Testis (tissue), 3 donors: ENCODE measurements around the gene RTL10. TPM values are rescaled to one million over a fixed set of nuclear protein-coding genes. Genes with fewer than 3 reads are reported as not detected.

ENCODE experiments used
- DNase-seq: peaks from one replicate; pipeline ENCODE4 v3.0.0-alpha.2; 2019
- H3K27ac ChIP-seq, 2 donors: fragments of 200-600 bp; sonication (generic); one replicate each; pipeline ENCODE4 v1.5.1; 2019
- H3K27me3 ChIP-seq: fragments of 200-600 bp; sonication (generic); one replicate; pipeline ENCODE4 v1.5.1; 2019
- H3K36me3 ChIP-seq: fragments of 200-600 bp; sonication (generic); one replicate; pipeline ENCODE4 v1.5.1; 2017; ENCODE audit warnings: low read depth; ENCODE audit errors: missing control alignments
- H3K4me1 ChIP-seq: fragments of 200-600 bp; sonication (generic); one replicate; pipeline ENCODE4 v1.5.1; 2019
- H3K4me3 ChIP-seq, 2 donors: fragments of 200-600 bp; sonication (generic); one replicate each; pipeline ENCODE4 v1.5.1; 2017 to 2019
- H3K9me3 ChIP-seq: fragments of 200-600 bp; sonication (generic); one replicate; pipeline ENCODE4 v1.5.1; 2017
- CTCF ChIP-seq, 3 experiments: fragments of 450-650 bp in 2 of 3; fragments of 200-600 bp in 1 of 3; sonication (generic) in 1 of 3; IDR thresholded peaks; one replicate each; pipeline ENCODE4 v1.5.1; 2016 to 2019; ENCODE audit warnings: antibody characterized with exemption in 3 of 3, mild to moderate bottlenecking in 2 of 3, moderate library complexity in 1 of 3
- POLR2A ChIP-seq: fragments of 450-650 bp; IDR thresholded peaks from one replicate; pipeline ENCODE4 v1.6.1; 2017; ENCODE audit warnings: antibody characterized with exemption, mild to moderate bottlenecking, moderate library complexity
- WGBS, 2 donors: methylation state at CpG; one replicate each; pipeline ENCODE4 v1.1.5; 2018; 5-methylcytosine and 5-hydroxymethylcytosine counted together
- intact Hi-C: fragments of 100-400 bp; cut with DNase I; formaldehyde crosslinking; loops from one replicate; pipeline ENCODE4 v1.15.1; 2023; ENCODE audit warnings: low total_unique reads
- polyA plus RNA-seq: library from polyadenylated mRNA; stranded (reverse); fragments of 350-450 nt; fragmentation: Illumina TruSeq; extraction: RNeasy Lipid Tissue Mini Kit (QIAGEN cat#74804); gene quantifications from one replicate; pipeline ENCODE4 v1.2.3, GENCODE V29; 2014; ENCODE audit warnings: low read depth, low replicate concordance; ENCODE audit not compliant: insufficient read depth
- total RNA-seq, 2 donors: library from RNA; depleted of rRNA; stranded (reverse); fragments of >200 nt; gene quantifications; one replicate each; pipeline ENCODE4 v1.2.3, GENCODE V29; 2016

The RTL10 gene
- total and polyA plus RNA-seq, 3 donors from 2014 or later: 10.9 to 14.7 (median 11.0) TPM

- Histone ChIP-seq H3K27ac (no peak overlapping the region), H3K4me1 (peaks cover 3% of the 10 kb centered on the region), H3K27me3 (no peaks in the 10 kb centered on the region), H3K36me3 (no peaks in the 10 kb centered on the region), H3K9me3 (no peaks in the 10 kb centered on the region), H3K4me3 (no peak overlapping the region)
- no peak for DNase-seq
- TF ChIP-seq POLR2A (no peak), CTCF (IDR thresholded peaks at IDR 0.05) (no peak)
- WGBS, 2 donors: 86 to 91% methylated on average over 6 to 7 of the region's 7 CpGs
- intact Hi-C loops: no loop called here
These were observed 43.5 kb upstream of the RTL10 start for GRCh38 chr22:19898145-19898544.

- TF ChIP-seq CTCF (IDR thresholded peaks at IDR 0.05): no peak
- TF ChIP-seq POLR2A: no peak
- no peak overlapping the region for H3K27ac ChIP-seq
- intact Hi-C loops: no loop called here
- H3K4me1 ChIP-seq: no peaks in the 10 kb centered on the region
- no peaks in the 10 kb centered on the region for H3K27me3 ChIP-seq
- no peaks in the 10 kb centered on the region for H3K9me3 ChIP-seq
- WGBS, 2 donors: 74 to 78% methylated on average over 11 to 16 of the region's 16 CpGs
- H3K4me3 ChIP-seq: no peak overlapping the region
- DNase-seq: no peak
- no peaks in the 10 kb centered on the region for H3K36me3 ChIP-seq
These were observed 43.1 kb upstream of the RTL10 start for GRCh38 chr22:19897726-19898125.

GRCh38 chr22:19896665-19897355, 42.1 kb upstream of the RTL10 start:
- no peak overlapping the region for H3K27ac ChIP-seq
- peaks cover 8% of the 10 kb centered on the region for H3K4me1 ChIP-seq
- intact Hi-C loops: no loop called here
- H3K4me3 ChIP-seq: no peak overlapping the region
- WGBS, 2 donors: 68 to 82% methylated on average over 5 to 15 of the region's 15 CpGs
- TF ChIP-seq CTCF (IDR thresholded peaks at IDR 0.05) (no peak), POLR2A (no peak)
- H3K9me3 ChIP-seq: no peaks in the 10 kb centered on the region
- peak; percentile 35 for DNase-seq
- H3K27me3 ChIP-seq: no peaks in the 10 kb centered on the region
- no peaks in the 10 kb centered on the region for H3K36me3 ChIP-seq

GRCh38 chr22:19895160-19895849, 40.6 kb upstream of the RTL10 start:
- Histone ChIP-seq H3K27me3 (no peaks in the 10 kb centered on the region), H3K9me3 (no peaks in the 10 kb centered on the region), H3K27ac (no peak overlapping the region), H3K4me3 (no peak overlapping the region), H3K36me3 (no peaks in the 10 kb centered on the region), H3K4me1 (peaks cover 12% of the 10 kb centered on the region)
- no peak for DNase-seq
- intact Hi-C loops: no loop called here
- WGBS, 2 donors: 95 to 96% methylated on average over 8 to 23 of the region's 23 CpGs
- no peak for TF ChIP-seq POLR2A

GRCh38 chr22:19893363-19893762, 38.7 kb upstream of the RTL10 start:
- DNase-seq: no peak
- no peaks in the 10 kb centered on the region for H3K36me3 ChIP-seq
- intact Hi-C loops: no loop called here

More at GRCh38 chr22:19893363-19893762, 38.7 kb upstream of the RTL10 start:
- no peaks in the 10 kb centered on the region for H3K27me3 ChIP-seq
- 95 to 96% methylated on average over 10 to 12 of the region's 15 CpGs for WGBS, 2 donors
- H3K4me3 ChIP-seq: no peak overlapping the region
- peaks cover 12% of the 10 kb centered on the region for H3K4me1 ChIP-seq
- H3K9me3 ChIP-seq: no peaks in the 10 kb centered on the region
- no peak overlapping the region for H3K27ac ChIP-seq
- no peak for TF ChIP-seq POLR2A
- TF ChIP-seq CTCF (IDR thresholded peaks at IDR 0.05): no peak
